ENCODE measurements around the gene SLC15A3.

SLC15A3 gene

GRCh38 chr11:60953781-60954180 is 1.8 kb upstream of the SLC15A3 start:
- no peak for TF ChIP-seq PPARA (CRISPR knock-in tag; IDR thresholded peaks at IDR 0.05; ENCODE audit: borderline replicate concordance)
- no peak for TF ChIP-seq CSDC2 (CRISPR knock-in tag; IDR thresholded peaks at IDR 0.05)
- TF ChIP-seq ZFP30 (CRISPR knock-in tag; IDR thresholded peaks at IDR 0.05), result no peak
- TF ChIP-seq BACH2 (CRISPR knock-in tag; IDR thresholded peaks at IDR 0.05; ENCODE audit: borderline replicate concordance), result no peak
- no peak for TF ChIP-seq CSRNP3 (CRISPR knock-in tag; IDR thresholded peaks at IDR 0.05)
- TF ChIP-seq ARNTL (CRISPR knock-in tag; IDR thresholded peaks at IDR 0.05; ENCODE audit: borderline replicate concordance, low read depth), result no peak
- TF ChIP-seq CREB5 (CRISPR knock-in tag; IDR thresholded peaks at IDR 0.05; ENCODE audit: low read depth), result no peak
- no peak for TF ChIP-seq OSR1 (CRISPR knock-in tag; IDR thresholded peaks at IDR 0.05)
- TF ChIP-seq ZNF8 (CRISPR knock-in tag; IDR thresholded peaks at IDR 0.05), result no peak
- TF ChIP-seq POU6F1 (CRISPR knock-in tag; IDR thresholded peaks at IDR 0.05; ENCODE audit: borderline replicate concordance, low read depth), result no peak
- TF ChIP-seq GLIS3 (CRISPR knock-in tag; IDR thresholded peaks at IDR 0.05), result no peak
- TF ChIP-seq PATZ1 (CRISPR knock-in tag; IDR thresholded peaks at IDR 0.05; ENCODE audit: borderline replicate concordance), result no peak
- ATAC-seq, result peak; percentile 53

- no peak for ATAC-seq
- TF ChIP-seq ESRRG (CRISPR knock-in tag; IDR thresholded peaks at IDR 0.05) (no peak), POU6F1 (CRISPR knock-in tag; IDR thresholded peaks at IDR 0.05; ENCODE audit: borderline replicate concordance, low read depth) (no peak), ARNTL (CRISPR knock-in tag; IDR thresholded peaks at IDR 0.05; ENCODE audit: borderline replicate concordance, low read depth) (no peak), ZNF70 (CRISPR knock-in tag; IDR thresholded peaks at IDR 0.05) (no peak), TOX (CRISPR knock-in tag; IDR thresholded peaks at IDR 0.05; ENCODE audit: borderline replicate concordance) (no peak), BACH2 (CRISPR knock-in tag; IDR thresholded peaks at IDR 0.05; ENCODE audit: borderline replicate concordance) (no peak), PPARA (CRISPR knock-in tag; IDR thresholded peaks at IDR 0.05; ENCODE audit: borderline replicate concordance) (no peak), ZFP30 (CRISPR knock-in tag; IDR thresholded peaks at IDR 0.05) (no peak), ZNF8 (CRISPR knock-in tag; IDR thresholded peaks at IDR 0.05) (no peak), PATZ1 (CRISPR knock-in tag; IDR thresholded peaks at IDR 0.05; ENCODE audit: borderline replicate concordance) (no peak), TCF4 (CRISPR knock-in tag; IDR thresholded peaks at IDR 0.05; ENCODE audit: borderline replicate concordance) (no peak), CREB5 (CRISPR knock-in tag; IDR thresholded peaks at IDR 0.05; ENCODE audit: low read depth) (no peak), OSR1 (CRISPR knock-in tag; IDR thresholded peaks at IDR 0.05) (no peak), GLIS3 (CRISPR knock-in tag; IDR thresholded peaks at IDR 0.05) (no peak), ZNF565 (CRISPR knock-in tag; conservative IDR thresholded peaks at IDR 0.05; ENCODE audit: low read depth) (no peak), SNAI2 (CRISPR knock-in tag; IDR thresholded peaks at IDR 0.05) (no peak), TSHZ2 (CRISPR knock-in tag; IDR thresholded peaks at IDR 0.05) (no peak), CSRNP3 (CRISPR knock-in tag; IDR thresholded peaks at IDR 0.05) (no peak), ZC3H10 (CRISPR knock-in tag; IDR thresholded peaks at IDR 0.05) (no peak), ISL1 (CRISPR knock-in tag; IDR thresholded peaks at IDR 0.05) (no peak)
These were observed 780 bp upstream of the SLC15A3 start for GRCh38 chr11:60952742-60953170.
